ENCODE data around the gene EXOC6.
"Not testable (repeated sequence)": the region's sequence is repeated elsewhere in the genome, so short reads cannot be mapped to it uniquely, and the experiment has no call there.

EXOC6 gene

GRCh38 chr10:92946491-92946890 is 98.2 kb downstream of the EXOC6 start:
- no peak for DNase-seq (ENCODE audit: low read depth)

- not testable (repeated sequence) for DNase-seq (ENCODE audit: low read depth)
Observed at GRCh38 chr10:92952573-92952972, 104.3 kb downstream of the EXOC6 start.

GRCh38 chr10:92957223-92958010 is 109.1 kb downstream of the EXOC6 start:
- DNase-seq (ENCODE audit: low read depth), result no peak

GRCh38 chr10:92961638-92962037 is 113.3 kb downstream of the EXOC6 start:
- DNase-seq (ENCODE audit: low read depth), result no peak

GRCh38 chr10:92965314-92965713 is 117.0 kb downstream of the EXOC6 start:
- no peak for DNase-seq (ENCODE audit: low read depth)

- DNase-seq (ENCODE audit: low read depth), result no peak
Observed at GRCh38 chr10:92967641-92968040, 119.3 kb downstream of the EXOC6 start.

GRCh38 chr10:92969151-92969550 is 120.8 kb downstream of the EXOC6 start:
- no peak for DNase-seq (ENCODE audit: low read depth)

- no peak for DNase-seq (ENCODE audit: low read depth)
Observed at GRCh38 chr10:92970301-92971070, 122.2 kb downstream of the EXOC6 start.

GRCh38 chr10:92972066-92972870 is 123.9 kb downstream of the EXOC6 start:
- DNase-seq (ENCODE audit: low read depth), result peak; percentile 50

- DNase-seq (ENCODE audit: low read depth), result no peak
Observed at GRCh38 chr10:92972886-92973285, 124.6 kb downstream of the EXOC6 start.

- not testable (repeated sequence) for DNase-seq (ENCODE audit: low read depth)
Observed at GRCh38 chr10:92976278-92976677, 128.0 kb downstream of the EXOC6 start.

GRCh38 chr10:92989250-92989649 is 140.9 kb downstream of the EXOC6 start:
- no peak for DNase-seq (ENCODE audit: low read depth)

- no peak for DNase-seq (ENCODE audit: low read depth)
Observed at GRCh38 chr10:92990615-92991014, 142.3 kb downstream of the EXOC6 start.

GRCh38 chr10:92991513-92991912 is 143.2 kb downstream of the EXOC6 start:
- no peak for DNase-seq (ENCODE audit: low read depth)

GRCh38 chr10:92993699-92994272 is 145.5 kb downstream of the EXOC6 start:
- no peak for DNase-seq (ENCODE audit: low read depth)

- no peak for DNase-seq (ENCODE audit: low read depth)
Observed at GRCh38 chr10:92995509-92995908, 147.2 kb downstream of the EXOC6 start.

- no peak for DNase-seq (ENCODE audit: low read depth)
Observed at GRCh38 chr10:92997620-92998019, 149.3 kb downstream of the EXOC6 start.

- no peak for DNase-seq (ENCODE audit: low read depth)
Observed at GRCh38 chr10:92999191-92999590, 150.9 kb downstream of the EXOC6 start.

GRCh38 chr10:93006435-93007039 is 158.2 kb downstream of the EXOC6 start:
- peak; percentile 21 for DNase-seq (ENCODE audit: low read depth)

- no peak for DNase-seq (ENCODE audit: low read depth)
Observed at GRCh38 chr10:93015722-93016121, 167.4 kb downstream of the EXOC6 start.

GRCh38 chr10:93023013-93023650 is 174.8 kb downstream of the EXOC6 start:
- no peak for DNase-seq (ENCODE audit: low read depth)
